ENCODE data around the gene TPPP3.

DNA sequence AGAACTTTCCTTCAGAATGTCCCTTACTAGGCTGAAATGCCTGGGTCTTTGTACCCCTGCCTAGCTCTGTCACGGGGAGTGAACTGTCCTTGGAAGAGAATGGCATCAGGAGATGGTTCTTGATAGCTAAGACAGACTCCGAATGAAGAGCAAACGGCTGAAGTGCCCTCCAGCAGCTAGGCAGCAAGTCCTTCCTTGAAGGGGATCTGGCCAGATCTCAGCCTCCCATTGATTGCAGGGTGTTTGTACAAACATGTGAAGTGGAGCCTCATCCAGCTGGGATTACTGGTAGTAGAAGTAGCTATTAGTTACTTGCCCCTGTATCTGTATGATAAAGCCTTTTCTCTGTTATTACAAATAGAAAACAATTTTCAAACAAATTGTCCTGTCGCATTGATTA lies 35.7 kb downstream of the TPPP3 start:
- TF ChIP-seq, protein P1, sequence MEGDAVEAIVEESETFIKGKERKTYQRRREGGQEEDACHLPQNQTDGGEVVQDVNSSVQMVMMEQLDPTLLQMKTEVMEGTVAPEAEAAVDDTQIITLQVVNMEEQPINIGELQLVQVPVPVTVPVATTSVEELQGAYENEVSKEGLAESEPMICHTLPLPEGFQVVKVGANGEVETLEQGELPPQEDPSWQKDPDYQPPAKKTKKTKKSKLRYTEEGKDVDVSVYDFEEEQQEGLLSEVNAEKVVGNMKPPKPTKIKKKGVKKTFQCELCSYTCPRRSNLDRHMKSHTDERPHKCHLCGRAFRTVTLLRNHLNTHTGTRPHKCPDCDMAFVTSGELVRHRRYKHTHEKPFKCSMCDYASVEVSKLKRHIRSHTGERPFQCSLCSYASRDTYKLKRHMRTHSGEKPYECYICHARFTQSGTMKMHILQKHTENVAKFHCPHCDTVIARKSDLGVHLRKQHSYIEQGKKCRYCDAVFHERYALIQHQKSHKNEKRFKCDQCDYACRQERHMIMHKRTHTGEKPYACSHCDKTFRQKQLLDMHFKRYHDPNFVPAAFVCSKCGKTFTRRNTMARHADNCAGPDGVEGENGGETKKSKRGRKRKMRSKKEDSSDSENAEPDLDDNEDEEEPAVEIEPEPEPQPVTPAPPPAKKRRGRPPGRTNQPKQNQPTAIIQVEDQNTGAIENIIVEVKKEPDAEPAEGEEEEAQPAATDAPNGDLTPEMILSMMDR (IDR thresholded peaks at IDR 0.05; ENCODE audit: low read length): no peak
- TF ChIP-seq EZH2phosphoT487 (IDR thresholded peaks at IDR 0.05; ENCODE audit: low read length): no peak

Measured in MM.1S (cell line).